HG02642 (cell line): ENCODE results near the gene TCAF1.
A peak's percentile ranks its signal among the peaks of the same experiment; 100 is the strongest.
"Not testable (repeated sequence)": the region's sequence is repeated elsewhere in the genome, so short reads cannot be mapped to it uniquely, and the experiment has no call there.

Experiments used
- ATAC-seq: cut with Tn5 transposase; IDR thresholded peaks from one replicate; pipeline ENCODE4 v1.9.1; 2021; ENCODE audit warnings: mild to moderate bottlenecking; ENCODE audit not compliant: unreplicated experiment, poor library complexity

TCAF1 gene

DNA sequence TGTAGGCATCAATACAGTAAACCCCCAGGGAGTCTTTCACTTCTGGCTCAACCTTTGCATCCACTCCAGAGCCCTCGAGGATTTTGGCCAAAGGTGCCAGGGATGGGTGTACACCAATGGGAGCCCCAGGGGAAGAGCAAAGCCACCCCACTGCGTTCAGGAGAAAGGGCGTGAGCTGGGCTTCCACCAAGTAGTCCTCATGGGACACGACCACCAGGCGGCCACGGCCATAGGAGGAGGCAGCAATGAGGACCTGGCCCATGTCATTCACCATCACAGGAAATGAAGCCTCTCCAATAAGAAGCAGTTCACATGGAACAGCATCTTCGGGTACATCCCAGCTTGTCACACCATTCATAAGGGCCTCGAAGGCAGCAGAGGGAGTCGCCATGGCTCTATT lies 25.8 kb downstream of the TCAF1 start:
- ATAC-seq, result no peak

DNA sequence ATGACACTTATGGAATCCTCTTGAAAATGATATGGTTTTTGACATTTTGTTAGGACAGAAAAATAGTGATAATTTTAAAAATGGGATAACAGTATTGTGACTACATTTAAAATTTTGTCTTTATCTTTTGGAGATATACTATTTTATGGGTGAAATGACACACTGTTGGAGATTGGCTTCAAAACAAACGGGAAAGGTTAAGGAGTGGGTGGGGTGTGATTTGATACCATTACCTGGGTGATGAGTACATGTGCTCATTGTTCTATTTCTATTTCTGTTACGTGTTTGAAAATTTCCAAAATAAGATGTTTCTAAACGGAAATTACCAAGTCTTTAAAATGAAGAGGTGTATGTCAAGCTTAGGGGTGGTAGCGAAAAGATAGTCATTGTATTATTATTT lies 28.7 kb downstream of the TCAF1 start:
- not testable (repeated sequence) for ATAC-seq

DNA sequence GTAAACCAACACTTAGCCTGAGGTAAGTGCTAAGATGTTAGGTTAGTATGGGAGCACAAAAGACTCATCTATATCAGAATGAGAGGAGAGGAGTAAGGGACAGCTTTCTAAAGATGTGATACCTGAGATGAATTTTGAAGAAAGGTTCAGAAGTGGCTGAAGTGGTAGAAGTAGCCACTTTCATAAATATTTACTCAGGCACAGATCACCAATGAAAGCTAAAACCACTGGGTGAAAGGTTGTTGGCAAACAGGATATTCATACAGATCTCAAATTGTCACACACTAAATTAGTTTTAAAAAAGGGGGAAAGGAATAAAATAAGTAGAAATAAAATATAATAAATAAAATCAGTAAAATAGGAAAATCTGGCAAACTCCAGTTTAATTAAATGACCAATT lies 30.4 kb downstream of the TCAF1 start:
- ATAC-seq, result not testable (repeated sequence)

DNA sequence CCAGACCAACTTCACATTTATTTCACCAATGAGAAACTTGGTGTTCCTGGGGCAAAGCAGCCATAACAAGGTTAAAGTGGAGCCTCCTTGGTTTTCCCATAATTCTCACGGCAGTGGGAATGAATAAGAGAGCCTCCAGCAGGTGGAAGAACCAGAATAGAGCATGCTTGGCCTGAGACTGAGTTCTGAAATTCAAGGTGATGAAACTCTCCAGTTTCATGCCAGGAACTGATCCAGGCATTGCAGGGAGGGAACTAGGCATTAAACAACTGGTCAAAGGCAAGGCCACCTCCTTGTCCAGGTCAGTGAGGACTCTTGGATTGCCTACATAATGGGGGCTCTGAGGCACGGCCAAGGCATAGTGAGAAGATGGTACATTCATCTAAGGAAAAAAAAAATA lies 44.0 kb downstream of the TCAF1 start:
- ATAC-seq, result not testable (repeated sequence)

DNA sequence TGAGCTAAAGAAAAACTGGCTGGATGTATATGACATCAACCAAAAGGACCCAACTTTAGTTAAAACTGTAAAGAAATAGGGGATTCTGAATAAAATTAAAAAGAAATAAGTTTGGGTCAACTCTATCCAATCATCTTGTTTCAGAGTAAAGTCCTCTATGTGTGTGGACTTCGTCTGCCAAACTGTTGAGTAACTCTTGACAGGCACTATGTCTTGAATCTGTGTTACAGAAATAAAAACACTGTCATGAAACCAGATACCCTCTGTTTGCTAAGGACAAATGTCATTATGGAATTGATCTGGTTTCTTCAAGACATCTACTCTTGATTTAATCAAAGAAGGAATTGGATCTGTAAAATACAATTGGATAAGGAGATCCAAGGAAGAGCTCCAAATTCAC lies 46.5 kb downstream of the TCAF1 start:
- not testable (repeated sequence) for ATAC-seq

DNA sequence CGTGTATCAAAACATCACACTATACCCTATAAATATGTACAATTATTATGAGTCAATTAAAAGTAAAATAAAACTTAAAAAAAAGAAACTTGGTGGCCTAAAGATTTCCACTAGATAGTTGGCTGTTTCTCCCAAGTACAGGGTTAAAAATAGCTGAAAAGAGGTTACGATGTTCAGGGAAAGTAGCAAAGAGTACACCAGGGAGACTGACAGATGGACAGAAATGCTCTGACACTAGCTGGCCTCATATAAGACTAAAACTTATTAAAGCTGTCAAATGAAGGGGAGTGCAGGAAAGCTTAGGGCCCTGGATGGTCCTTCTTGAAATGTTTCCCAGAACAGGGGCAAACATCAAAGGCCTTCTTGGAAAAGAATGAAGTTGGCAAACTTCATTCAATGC lies 51.3 kb downstream of the TCAF1 start:
- no peak for ATAC-seq

DNA sequence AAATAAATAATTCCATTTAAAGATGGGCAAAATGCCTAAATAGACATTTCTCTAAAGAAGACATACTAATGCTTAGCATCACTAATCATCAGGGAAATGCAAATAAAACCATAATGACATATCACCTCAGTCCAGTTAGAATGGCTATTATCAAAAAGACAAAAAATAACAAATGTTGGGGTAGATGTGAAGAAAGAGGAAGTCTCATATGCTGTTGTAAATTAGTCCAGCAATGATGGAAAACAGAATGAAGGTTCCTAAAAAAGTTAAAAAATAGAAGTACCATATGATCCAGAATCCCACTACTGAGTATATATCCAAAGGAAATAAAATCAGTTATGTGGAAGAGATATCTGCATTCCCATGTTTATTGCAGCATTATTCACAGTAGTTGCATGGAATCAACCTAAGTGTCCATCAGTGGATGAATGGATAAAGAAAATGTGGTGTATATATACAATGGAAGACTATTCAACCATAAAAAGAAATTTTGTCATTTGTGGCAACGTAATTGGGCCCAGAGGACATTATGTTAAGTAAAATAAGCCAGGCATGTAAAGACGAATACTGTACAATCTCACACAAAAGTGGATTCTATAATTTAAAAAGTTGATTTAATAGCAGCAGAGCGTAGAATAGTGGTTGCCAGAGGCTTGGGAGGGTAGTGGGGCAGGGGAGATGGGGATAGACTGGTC lies 52.0 kb downstream of the TCAF1 start:
- ATAC-seq, result no peak

DNA sequence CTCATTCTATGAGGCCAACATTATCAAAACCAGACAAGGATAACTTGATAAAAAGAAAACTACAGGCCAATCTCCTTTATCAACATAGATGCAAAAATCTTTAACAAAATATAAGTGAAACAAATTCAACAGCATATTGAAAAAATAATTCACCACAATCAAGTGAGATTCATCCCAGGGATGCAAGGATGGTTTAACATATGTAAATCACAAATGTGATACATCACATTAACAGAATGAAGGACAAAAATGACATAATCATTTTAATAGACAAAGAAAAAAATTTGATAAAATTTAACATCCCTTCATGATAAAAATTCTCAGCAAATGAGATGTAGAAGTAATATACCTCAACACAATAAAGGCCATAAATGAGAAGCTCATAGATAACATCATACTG lies 53.8 kb downstream of the TCAF1 start:
- no peak for ATAC-seq

DNA sequence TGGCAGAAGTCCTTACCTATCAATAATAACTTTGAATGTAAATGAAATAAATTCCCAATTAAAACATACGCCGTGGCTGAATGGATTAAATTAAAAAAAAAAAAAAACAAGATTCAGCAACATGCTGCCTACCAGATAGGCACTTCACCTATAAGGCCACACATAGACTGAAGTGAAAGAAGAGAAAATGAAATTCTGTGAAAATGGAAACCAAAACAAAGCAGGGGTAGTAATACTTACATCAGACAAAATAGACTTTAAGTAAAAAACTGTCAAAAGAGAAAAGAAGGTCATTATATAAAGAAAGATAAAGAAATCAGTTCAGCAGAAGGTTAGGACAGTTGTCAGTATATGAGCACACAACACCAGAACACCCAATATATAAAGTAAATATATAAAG lies 55.3 kb downstream of the TCAF1 start:
- no peak for ATAC-seq

DNA sequence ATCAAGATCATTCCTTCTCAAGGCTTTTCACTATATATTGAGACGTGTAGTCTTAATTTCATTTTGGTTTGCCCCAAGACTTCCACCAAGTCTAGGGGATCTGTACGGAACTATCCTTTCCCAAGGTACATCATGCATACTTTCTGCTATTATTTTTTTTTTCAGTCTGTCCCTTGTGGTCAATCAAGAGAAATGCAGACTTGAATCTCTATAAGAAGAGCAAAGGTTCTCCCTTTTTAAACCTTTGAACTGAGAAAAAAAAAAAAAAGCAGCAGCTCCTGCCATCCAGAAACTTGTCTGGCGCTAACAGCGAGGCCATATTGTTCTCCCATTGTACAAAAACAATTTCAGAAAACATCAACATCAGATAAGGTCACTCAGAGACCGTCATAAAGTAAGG lies 60.3 kb downstream of the TCAF1 start:
- ATAC-seq, result not testable (repeated sequence)

DNA sequence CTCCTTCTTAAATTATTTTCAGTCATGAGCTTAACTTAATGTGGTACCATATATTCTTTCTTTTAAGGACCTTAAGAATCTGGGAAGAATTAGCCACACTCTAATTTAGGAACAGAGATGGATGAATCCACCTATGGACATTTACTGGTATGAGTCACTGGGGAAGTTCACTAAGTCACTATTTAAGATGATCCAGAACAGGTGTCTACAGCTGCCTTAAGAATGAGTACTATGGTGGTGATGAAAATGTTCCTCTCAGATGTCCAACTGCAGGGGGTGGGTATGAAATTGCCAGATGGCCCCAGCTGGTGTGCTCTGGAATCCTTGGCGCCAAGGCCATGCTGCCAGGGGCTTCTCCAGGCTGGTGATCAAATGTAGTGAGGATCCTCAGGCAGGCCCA lies 61.9 kb downstream of the TCAF1 start:
- not testable (repeated sequence) for ATAC-seq

DNA sequence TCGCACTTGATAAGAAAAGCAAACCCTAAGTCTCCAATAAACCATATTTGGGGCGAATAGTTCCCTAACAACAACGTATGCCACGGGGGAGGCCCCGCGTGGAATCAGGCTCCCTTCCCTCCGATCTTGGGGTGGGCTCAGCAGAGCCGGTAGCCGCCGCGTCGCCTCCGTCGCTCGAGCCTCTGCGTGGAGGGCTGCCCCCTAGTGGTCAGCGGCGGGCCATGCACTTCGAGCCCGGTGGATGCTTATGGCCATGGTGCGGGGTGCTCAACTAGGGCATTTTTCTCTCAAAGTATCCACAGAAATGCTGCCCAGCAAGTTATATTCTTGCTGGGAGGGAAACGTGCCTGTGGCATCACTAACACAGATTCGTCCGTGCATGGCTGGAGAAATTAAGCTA lies 64.8 kb downstream of the TCAF1 start:
- ATAC-seq, result peak; percentile 63

DNA sequence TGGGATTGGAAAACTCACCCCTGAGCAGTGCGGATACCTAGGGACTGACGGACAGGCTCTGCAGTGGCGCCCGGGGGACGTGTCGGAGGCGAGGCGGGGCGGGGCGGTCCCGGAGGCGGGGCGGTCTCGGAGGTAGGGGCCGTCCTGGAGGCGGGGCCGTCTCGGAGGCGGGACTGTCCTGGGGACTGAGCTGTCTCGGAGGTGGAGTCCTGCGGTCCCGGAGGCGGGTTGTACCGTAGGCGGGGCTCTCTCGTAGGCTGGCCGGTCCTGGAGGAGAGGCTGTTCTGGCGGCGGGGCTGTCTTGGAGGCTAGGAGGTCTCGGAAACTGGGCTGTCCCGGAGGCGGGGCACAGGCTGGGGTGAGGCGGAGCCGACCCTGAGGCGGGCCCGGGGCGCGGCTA lies 65.4 kb downstream of the TCAF1 start:
- ATAC-seq, result peak; percentile 84

DNA sequence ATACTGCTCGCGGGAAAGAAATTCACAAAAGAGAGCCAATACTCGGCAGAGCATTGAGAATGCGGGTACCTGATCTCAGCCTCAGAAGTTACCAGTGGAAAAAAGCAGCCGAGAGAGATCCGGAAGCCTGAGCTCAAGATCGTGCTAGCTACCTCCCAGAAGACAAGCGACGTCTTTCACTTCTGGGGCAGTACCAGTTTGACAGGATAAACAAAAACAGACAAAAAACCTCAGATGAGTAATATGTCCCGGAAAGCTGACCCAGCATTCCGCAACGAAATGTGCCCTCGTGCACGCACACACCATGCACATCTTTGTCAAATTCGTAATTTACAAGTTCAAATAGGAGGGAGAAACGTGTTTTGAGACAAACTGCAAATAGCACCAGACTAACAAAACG lies 65.9 kb downstream of the TCAF1 start:
- peak; percentile 33 for ATAC-seq

DNA sequence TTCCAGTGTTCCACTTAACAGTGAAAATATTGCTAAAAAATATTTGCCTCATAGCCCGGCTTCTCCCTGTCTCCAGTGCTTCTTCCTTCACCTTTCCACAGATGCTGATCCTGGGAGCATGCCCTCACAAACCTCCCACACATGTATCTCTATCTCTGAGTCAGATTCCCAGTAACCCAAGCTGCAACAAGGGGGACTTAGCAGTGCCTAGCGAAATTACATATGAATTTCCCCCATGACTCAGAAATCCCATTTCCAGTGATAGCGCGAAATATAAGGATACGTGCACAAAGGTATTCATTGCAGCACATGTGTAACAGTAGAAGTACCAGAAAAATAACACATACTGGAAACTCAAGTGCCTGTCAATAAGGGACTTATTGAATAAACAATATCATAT lies 75.4 kb downstream of the TCAF1 start:
- not testable (repeated sequence) for ATAC-seq

DNA sequence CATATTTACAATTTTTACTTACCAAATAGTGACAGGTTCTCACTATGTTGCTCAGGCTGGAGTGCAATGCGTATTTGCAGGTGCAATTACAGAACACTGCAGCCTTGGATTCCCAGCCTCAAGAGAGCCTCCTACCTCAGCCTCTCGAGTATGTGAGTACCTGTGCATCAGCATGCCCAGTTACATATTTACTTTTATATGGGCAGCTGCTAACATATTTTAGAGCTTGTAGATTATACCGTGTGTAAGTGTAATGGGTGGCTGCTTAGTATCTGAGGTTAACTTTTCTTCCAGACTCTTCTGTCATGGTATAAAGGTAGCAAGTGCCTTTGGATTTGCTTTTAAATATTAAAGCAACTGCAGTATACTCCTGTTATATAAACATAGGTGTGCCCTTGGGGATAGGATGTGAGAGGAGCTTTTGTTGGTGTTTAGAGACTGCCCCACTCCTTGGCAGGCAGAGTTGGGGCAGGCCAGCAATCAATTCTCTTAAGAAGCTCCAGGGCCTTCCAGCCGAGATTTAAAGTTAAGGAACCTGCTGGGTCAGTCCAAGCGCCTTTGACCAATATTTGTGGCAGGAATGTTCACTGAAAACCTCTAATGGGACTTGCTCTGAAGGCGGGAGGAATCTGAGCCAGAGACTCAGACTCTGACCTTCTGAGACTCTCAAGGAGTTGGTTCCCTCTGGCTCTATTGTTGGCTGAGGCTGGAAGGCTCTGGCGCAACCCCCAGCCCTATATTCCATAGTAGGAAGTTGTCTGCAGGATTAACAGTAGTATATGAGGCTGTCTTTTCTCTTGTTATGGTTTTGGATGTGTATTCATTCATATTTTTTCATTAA lies 77.5 kb downstream of the TCAF1 start:
- ATAC-seq, result not testable (repeated sequence)

DNA sequence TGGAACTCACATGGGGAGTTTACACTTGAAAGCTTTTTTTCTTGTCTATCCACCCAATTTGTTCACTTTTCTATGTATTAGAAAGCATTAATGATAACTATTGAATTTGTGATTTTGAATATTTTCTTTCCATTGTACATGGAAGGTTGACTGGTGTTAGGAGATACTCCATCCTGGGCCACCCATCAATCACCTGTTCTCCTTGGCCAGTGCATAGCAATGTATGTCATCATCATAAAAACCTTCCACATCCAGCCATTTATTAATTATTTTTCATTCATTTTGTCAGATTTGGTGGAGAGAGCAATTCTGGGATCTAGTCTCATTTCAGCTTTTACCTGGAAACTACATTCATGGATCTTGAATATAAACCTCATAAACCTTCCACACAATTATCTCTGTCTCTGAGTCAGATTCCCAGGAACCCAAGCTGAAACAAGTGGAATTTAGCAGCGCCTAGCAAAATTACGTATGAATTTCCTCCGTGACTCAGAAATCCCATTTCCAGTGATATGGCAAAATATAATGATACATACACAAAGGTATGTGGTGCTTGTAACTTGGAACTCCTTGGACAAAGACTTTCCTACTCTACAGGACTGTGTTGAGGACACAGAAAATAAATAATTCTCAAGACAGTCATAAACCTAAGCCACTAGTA lies 78.2 kb downstream of the TCAF1 start:
- not testable (repeated sequence) for ATAC-seq

DNA sequence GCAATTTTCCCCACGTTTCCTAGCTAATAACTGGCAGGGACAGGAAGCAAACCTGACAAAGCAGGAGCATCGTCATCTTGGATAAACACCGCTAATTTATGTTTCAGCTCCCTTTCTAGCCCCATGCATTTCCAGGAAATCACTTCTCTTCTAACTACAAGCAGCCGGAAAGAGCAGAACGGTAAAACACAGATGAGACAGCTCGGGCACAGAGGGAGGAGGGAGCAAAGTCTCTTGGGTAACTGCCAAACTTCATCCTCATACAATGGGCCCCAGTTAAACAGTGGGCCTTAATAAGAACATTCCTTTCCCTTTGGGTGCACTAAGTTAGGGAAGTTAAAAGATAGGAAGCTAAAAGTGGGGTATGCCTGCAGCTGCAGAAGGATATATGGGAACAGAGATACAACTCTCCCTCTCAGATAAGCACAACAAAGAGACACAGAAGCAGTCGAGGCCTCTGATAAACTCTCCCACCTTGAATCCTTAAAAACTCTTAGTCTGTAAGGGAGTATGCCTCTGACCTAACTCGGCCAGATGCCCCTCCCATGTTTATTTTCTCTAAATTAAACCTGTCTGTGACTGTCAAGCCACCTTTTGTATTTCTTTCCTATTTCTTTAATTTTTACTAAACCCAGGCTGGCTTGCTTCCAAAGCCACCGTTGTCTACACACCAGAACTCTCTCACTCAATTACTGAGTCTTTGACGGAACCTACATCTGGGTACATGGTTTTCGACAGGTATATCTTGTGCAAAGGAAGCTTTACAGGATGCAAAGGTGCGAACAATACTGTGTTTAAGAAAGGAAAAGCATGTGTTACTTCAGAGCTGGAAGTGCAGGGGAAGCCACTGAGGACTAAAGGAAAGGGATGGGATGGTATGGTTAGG lies 80.3 kb downstream of the TCAF1 start:
- not testable (repeated sequence) for ATAC-seq

DNA sequence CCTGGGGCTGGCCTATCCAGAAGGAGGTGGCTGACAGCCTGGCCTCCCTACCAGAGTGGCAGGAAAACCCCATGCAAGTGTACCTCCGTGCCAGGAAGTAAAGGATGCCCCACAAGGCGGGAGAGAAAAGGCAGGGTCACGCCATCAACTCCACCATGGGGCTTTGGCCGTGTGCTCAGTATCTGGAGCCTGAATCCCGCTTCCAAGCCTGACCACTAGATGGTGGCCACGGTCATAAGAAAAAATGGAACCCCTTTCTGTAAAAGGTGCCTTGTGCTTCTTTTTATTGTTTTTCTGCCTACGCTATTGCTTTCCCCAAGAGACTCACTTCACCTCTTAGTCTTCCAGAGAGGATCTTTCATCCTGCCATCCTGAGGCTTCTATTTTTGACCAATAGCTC lies 84.1 kb downstream of the TCAF1 start:
- ATAC-seq, result peak; percentile 78

DNA sequence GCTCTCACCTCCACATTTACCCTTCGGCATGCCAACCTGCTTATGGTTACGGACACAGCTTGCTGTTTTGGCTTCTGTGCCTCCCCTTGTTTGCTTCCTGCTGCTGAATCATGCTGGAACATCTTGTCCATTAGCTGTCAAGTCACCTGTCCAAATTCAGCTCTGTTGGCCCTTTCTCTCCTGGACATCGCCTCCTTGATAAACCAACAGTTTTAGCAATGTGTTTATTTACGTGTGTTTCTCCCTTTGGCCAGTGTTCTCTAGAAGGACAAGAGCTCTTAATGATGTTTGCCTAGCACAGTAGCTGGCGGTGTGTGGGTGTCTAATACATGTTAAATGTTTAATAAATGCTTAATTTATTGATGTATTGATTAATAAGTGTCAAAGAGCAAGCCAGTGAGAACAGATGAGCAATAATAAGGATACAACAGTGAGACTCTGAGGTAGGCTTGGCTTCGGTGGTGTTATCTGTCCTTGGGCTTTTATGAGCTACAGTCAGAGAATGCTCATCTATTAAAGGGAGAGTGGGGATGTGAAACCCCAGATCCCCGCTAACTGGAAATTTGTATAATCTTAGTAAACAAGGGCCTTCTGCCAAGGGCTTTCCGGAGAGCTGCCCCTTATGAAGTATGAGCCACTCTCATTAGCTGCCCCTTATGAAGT lies 85.4 kb downstream of the TCAF1 start:
- not testable (repeated sequence) for ATAC-seq
